Muscle of leg (tissue), 11 donors: Measurements from ENCODE around the gene CYP2A6. TPM values are rescaled to one million over a fixed set of nuclear protein-coding genes. Genes with fewer than 3 reads are reported as not detected.
"Not testable (repeated sequence)": the region's sequence is repeated elsewhere in the genome, so short reads cannot be mapped to it uniquely, and the experiment has no call there.

Source experiments
- DNase-seq: peaks from one replicate; pipeline ENCODE4 v3.0.0; 2013
- H3K27ac ChIP-seq: one replicate; pipeline ENCODE4 v1.5.1; 2013; ENCODE audit warnings: mild to moderate bottlenecking, low read length, control low read depth
- H3K27me3 ChIP-seq: one replicate; pipeline ENCODE4 v1.6.1; 2013; ENCODE audit warnings: low read length; ENCODE audit not compliant: control insufficient read depth, insufficient read depth
- H3K36me3 ChIP-seq: one replicate; pipeline ENCODE4 v1.6.1; 2013; ENCODE audit warnings: low read length; ENCODE audit not compliant: control insufficient read depth, insufficient read depth
- H3K4me1 ChIP-seq: one replicate; pipeline ENCODE4 v1.6.1; 2013; ENCODE audit warnings: low read length; ENCODE audit not compliant: control insufficient read depth, insufficient read depth
- H3K4me3 ChIP-seq: one replicate; pipeline ENCODE4 v1.5.1; 2013; ENCODE audit warnings: low read length, control low read depth
- H3K9me3 ChIP-seq: replicated peaks from 2 replicates; pipeline ENCODE4 v1.6.1; 2013; ENCODE audit warnings: low read depth, low read length; ENCODE audit not compliant: control insufficient read depth
- WGBS: methylation state at CpG from one replicate; pipeline ENCODE4 v1.1.5; 2013; ENCODE audit warnings: missing lambda C conversion rate; ENCODE audit not compliant: insufficient coverage; 5-methylcytosine and 5-hydroxymethylcytosine counted together
- polyA plus RNA-seq, 8 donors: library from polyadenylated mRNA; unstranded; fragments of 120-200 nt; gene quantifications; one replicate each; pipeline versions ENCODE4 v1.2.1 to v1.2.3, GENCODE V29; 2013; ENCODE audit warnings: inconsistent platforms in 1 of 8, low replicate concordance in 1 of 8; ENCODE audit not compliant: insufficient read length in 8 of 8, insufficient read depth in 1 of 8
- total RNA-seq: library from RNA; stranded (reverse); fragments of 120-200 nt; gene quantifications from one replicate; pipeline ENCODE4 v1.2.4, GENCODE V29; 2013

Gene CYP2A6
- total and polyA plus RNA-seq, 9 donors: 0.12 TPM; not detected in 8

- no CpG with 5 or more reads among the region's 4 CpGs for WGBS
- not testable (repeated sequence) for H3K4me1 ChIP-seq, H3K27me3 ChIP-seq, DNase-seq, H3K36me3 ChIP-seq, H3K9me3 ChIP-seq, H3K4me3 ChIP-seq, H3K27ac ChIP-seq
Measured at GRCh38 chr19:40879349-40879748, 29.1 kb upstream of the CYP2A6 start.

GRCh38 chr19:40875526-40875951 lies 25.3 kb upstream of the CYP2A6 start:
- H3K4me1 ChIP-seq, H3K9me3 ChIP-seq, H3K36me3 ChIP-seq, H3K27me3 ChIP-seq, H3K27ac ChIP-seq, DNase-seq, H3K4me3 ChIP-seq: not testable (repeated sequence)
- WGBS: 0% methylated on average over 2 of the region's 23 CpGs

DNA sequence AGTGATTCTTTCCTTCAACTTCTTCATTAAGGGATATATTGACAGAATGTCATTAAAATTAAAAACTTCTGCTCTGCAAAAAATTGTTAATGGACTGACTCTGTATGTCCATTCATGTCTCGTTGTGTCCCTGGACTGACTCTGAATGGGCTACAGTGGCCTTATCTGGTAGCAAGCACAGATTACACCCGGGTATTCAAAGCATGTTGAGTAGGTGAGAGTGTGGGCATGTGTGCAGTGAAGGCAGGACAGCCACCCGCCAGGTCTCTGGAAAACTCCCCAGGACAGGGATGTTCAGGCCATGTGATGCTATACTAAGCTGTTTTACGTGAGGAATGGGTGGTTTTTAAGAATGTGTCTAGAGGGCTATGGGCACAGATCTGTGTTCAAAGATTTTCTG lies 24.6 kb upstream of the CYP2A6 start:
- H3K9me3 ChIP-seq, H3K36me3 ChIP-seq, H3K27ac ChIP-seq, H3K4me1 ChIP-seq, DNase-seq, H3K27me3 ChIP-seq, H3K4me3 ChIP-seq: not testable (repeated sequence)
- no CpG with 5 or more reads among the region's 4 CpGs for WGBS

GRCh38 chr19:40873873-40874272 lies 23.6 kb upstream of the CYP2A6 start:
- not testable (repeated sequence) for H3K27me3 ChIP-seq, DNase-seq, H3K4me3 ChIP-seq, H3K36me3 ChIP-seq, H3K27ac ChIP-seq, H3K4me1 ChIP-seq, H3K9me3 ChIP-seq
- WGBS: no CpG with 5 or more reads among the region's 2 CpGs

GRCh38 chr19:40872209-40872608 lies 22.0 kb upstream of the CYP2A6 start:
- Histone ChIP-seq H3K36me3 (no peaks in the 10 kb centered on the region), H3K27ac (no peak overlapping the region), H3K4me3 (no peak overlapping the region), H3K27me3 (no peaks in the 10 kb centered on the region), H3K9me3 (no peaks in the 10 kb centered on the region), H3K4me1 (no peaks in the 10 kb centered on the region)
- no peak for DNase-seq
- 67% methylated on average over 1 of the region's 2 CpGs for WGBS

DNA sequence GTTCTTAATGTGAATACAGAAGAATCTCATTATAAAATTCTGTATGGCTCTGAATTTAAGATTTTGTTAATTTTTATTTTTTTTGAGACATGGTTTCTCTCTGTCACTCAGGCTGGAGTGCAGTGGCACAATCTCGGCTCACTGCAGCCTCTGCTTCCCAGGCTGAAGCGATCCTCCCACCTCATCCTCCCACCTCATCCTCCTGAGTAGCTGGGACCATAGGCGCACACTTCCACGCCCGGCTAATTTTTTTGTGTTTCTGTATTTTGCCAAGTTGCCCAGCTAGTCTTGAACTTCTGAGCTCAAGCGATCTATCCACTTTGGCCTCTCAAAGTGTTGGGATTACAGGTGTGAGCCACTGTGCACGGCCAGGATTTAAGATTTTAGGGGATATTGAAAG lies 17.5 kb upstream of the CYP2A6 start:
- H3K36me3 ChIP-seq: no peaks in the 10 kb centered on the region
- no peak overlapping the region for H3K4me3 ChIP-seq
- H3K4me1 ChIP-seq: no peaks in the 10 kb centered on the region
- no peak overlapping the region for H3K27ac ChIP-seq
- 67% methylated on average over 2 of the region's 7 CpGs for WGBS
- no peaks in the 10 kb centered on the region for H3K9me3 ChIP-seq
- H3K27me3 ChIP-seq: no peaks in the 10 kb centered on the region
- DNase-seq: no peak

DNA sequence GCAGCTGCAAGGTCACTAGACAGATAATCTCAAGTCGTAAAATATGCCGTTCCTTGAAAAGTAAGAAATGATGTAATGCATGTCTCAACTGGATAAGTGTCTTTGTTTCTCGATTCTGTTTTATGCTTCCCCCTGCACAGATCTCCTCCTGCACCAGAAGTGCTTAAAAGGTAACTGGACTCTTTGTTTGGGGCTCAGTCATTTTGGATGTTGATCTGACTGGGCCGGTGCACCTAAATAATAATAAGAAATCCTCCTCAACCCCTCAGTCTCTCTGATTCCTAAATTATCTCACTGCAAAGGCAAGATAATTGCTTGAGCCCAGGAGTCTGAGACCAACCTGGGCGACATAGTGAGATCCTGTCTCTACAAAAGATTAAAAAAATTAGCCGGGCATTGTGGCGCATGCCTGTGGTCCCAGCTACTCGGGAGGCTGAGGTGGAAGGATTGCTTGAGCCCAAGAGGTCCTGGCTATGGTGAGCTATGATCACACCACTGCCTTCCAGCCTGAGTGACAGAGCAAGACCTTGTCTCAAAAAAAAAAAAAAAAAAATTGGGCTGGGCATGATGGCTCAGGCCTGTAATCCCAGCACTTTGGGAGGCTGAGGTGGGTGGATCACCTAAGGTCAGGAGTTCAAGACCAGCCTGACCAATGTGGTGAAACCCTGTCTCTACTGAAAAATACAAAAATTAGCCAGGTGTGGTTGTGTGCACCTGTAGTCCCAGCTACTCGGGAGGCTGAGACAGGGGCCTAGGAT lies 14.7 kb upstream of the CYP2A6 start:
- not testable (repeated sequence) for H3K9me3 ChIP-seq, H3K36me3 ChIP-seq, H3K27ac ChIP-seq, DNase-seq, H3K4me3 ChIP-seq, H3K27me3 ChIP-seq, H3K4me1 ChIP-seq
- no CpG with 5 or more reads among the region's 9 CpGs for WGBS

GRCh38 chr19:40862785-40863184 lies 12.5 kb upstream of the CYP2A6 start:
- H3K4me3 ChIP-seq: no peak overlapping the region
- H3K9me3 ChIP-seq: no peaks in the 10 kb centered on the region
- 50% methylated on average over 3 of the region's 4 CpGs for WGBS
- H3K4me1 ChIP-seq: no peaks in the 10 kb centered on the region
- no peaks in the 10 kb centered on the region for H3K27me3 ChIP-seq
- no peak for DNase-seq
- H3K36me3 ChIP-seq: no peaks in the 10 kb centered on the region
- no peak overlapping the region for H3K27ac ChIP-seq

DNA sequence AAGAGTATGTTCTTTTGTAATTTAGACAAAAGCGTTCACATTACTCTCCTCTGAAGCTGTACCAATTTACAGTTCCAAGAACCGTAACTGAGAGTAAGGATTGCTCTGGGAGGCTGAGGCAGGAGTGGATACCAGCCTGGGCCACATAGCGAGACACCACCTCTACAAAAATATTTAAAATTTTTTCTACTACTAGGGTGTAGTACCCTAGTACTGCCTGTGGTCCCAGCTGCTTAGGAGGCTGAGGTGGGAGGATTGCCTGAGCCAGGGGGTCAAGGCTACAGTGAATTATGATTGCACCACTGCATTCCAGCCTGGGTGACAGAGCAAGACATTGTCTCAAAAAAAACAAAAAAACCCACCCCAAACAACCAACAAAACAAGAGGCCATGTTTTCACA lies 12.1 kb upstream of the CYP2A6 start:
- Histone ChIP-seq H3K27ac (no peak overlapping the region), H3K27me3 (no peaks in the 10 kb centered on the region), H3K36me3 (no peaks in the 10 kb centered on the region), H3K4me3 (no peak overlapping the region), H3K4me1 (no peaks in the 10 kb centered on the region), H3K9me3 (no peaks in the 10 kb centered on the region)
- no CpG with 5 or more reads among the region's 3 CpGs for WGBS
- DNase-seq: no peak

GRCh38 chr19:40858109-40858508 lies 7.9 kb upstream of the CYP2A6 start:
- H3K4me1 ChIP-seq: no peaks in the 10 kb centered on the region
- H3K27ac ChIP-seq: no peak overlapping the region
- WGBS: no CpG with 5 or more reads among the region's 5 CpGs
- H3K36me3 ChIP-seq: no peaks in the 10 kb centered on the region
- H3K27me3 ChIP-seq: no peaks in the 10 kb centered on the region
- DNase-seq: no peak
- H3K4me3 ChIP-seq: no peak overlapping the region
- no peaks in the 10 kb centered on the region for H3K9me3 ChIP-seq
